HG03571 (cell line): ENCODE data around the gene ECI1.

Experiments used
- ATAC-seq: cut with Tn5 transposase; IDR thresholded peaks from one replicate; pipeline ENCODE4 v1.9.1; 2021; ENCODE audit not compliant: unreplicated experiment

Gene ECI1

GRCh38 chr16:2251296-2252111 is at the start of gene ECI1:
Gene ECI1 (minus strand): TSS chr16:2251587. CDS start chr16:2251566, 21 bp downstream.
- peak; percentile 83 for ATAC-seq

- no peak for ATAC-seq
Measured at GRCh38 chr16:2299915-2300192, 48.5 kb upstream of the ECI1 start.

GRCh38 chr16:2299121-2299914 is 47.9 kb upstream of the ECI1 start:
- no peak for ATAC-seq

GRCh38 chr16:2298621-2299020 is 47.2 kb upstream of the ECI1 start:
- ATAC-seq = no peak

- no peak for ATAC-seq
Measured at GRCh38 chr16:2297506-2297860, 46.1 kb upstream of the ECI1 start.

- ATAC-seq = no peak
Measured at GRCh38 chr16:2296661-2297505, 45.5 kb upstream of the ECI1 start.

GRCh38 chr16:2295056-2295798 is 43.8 kb upstream of the ECI1 start:
- ATAC-seq = no peak

GRCh38 chr16:2292221-2292620 is 40.8 kb upstream of the ECI1 start:
- ATAC-seq = no peak

- no peak for ATAC-seq
Measured at GRCh38 chr16:2289282-2289681, 37.9 kb upstream of the ECI1 start.

- ATAC-seq = no peak
Measured at GRCh38 chr16:2288726-2289125, 37.3 kb upstream of the ECI1 start.

- no peak for ATAC-seq
Measured at GRCh38 chr16:2287916-2288547, 36.6 kb upstream of the ECI1 start.

- no peak for ATAC-seq
Measured at GRCh38 chr16:2286550-2286949, 35.2 kb upstream of the ECI1 start.

- ATAC-seq = no peak
Measured at GRCh38 chr16:2285731-2286191, 34.4 kb upstream of the ECI1 start.

- ATAC-seq = no peak
Measured at GRCh38 chr16:2284797-2285576, 33.6 kb upstream of the ECI1 start.

- ATAC-seq = no peak
Measured at GRCh38 chr16:2284001-2284770, 32.8 kb upstream of the ECI1 start.

- no peak for ATAC-seq
Measured at GRCh38 chr16:2282866-2283555, 31.6 kb upstream of the ECI1 start.

GRCh38 chr16:2282262-2282661 is 30.9 kb upstream of the ECI1 start:
- ATAC-seq = no peak

GRCh38 chr16:2280981-2281542 is 29.7 kb upstream of the ECI1 start:
- ATAC-seq = no peak
